Uterus (tissue), 2 donors: ENCODE measurements around the gene CKS1B.

Experiments
- POLR2A ChIP-seq, 2 donors: fragments of 450-650 bp; IDR thresholded peaks; one replicate each; pipeline ENCODE4 v1.6.1; 2016; ENCODE audit warnings: antibody characterized with exemption in 2 of 2, mild to moderate bottlenecking in 1 of 2, moderate library complexity in 1 of 2
- TF ChIP-seq, protein P1 (sequence below), 4 experiments: fragments of 200-600 bp in 2 of 4; fragments of 450-650 bp in 2 of 4; sonication (generic) in 2 of 4; IDR thresholded peaks; one replicate each; pipeline ENCODE4 v1.5.1; 2016 to 2019; ENCODE audit warnings: antibody characterized with exemption in 4 of 4, mild to moderate bottlenecking in 2 of 4, moderate library complexity in 1 of 4

DNA sequence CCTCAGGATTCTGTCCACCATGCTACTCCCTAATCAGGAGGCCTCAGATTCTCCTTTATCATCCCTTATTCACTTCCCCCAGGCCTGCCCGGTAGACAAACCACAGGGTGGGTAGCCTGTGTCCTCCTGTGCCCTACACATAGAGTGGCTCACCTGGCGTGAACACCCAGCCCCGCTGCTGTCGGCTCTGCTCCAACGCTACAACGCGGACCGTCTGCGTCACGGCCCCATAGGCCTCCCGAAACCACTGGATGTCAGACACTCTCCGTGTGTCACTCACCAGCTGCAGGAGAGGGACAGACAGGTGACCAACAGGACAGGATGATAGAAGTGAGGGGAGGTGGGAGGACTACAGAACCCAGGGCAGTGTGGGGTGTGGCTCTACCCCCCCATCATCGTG lies 48.3 kb upstream of the CKS1B start:
- TF ChIP-seq, protein P1, sequence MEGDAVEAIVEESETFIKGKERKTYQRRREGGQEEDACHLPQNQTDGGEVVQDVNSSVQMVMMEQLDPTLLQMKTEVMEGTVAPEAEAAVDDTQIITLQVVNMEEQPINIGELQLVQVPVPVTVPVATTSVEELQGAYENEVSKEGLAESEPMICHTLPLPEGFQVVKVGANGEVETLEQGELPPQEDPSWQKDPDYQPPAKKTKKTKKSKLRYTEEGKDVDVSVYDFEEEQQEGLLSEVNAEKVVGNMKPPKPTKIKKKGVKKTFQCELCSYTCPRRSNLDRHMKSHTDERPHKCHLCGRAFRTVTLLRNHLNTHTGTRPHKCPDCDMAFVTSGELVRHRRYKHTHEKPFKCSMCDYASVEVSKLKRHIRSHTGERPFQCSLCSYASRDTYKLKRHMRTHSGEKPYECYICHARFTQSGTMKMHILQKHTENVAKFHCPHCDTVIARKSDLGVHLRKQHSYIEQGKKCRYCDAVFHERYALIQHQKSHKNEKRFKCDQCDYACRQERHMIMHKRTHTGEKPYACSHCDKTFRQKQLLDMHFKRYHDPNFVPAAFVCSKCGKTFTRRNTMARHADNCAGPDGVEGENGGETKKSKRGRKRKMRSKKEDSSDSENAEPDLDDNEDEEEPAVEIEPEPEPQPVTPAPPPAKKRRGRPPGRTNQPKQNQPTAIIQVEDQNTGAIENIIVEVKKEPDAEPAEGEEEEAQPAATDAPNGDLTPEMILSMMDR (IDR thresholded peaks at IDR 0.05): no peak
- TF ChIP-seq POLR2A (IDR thresholded peaks at IDR 0.05): no peak
